Measurements from ENCODE around the gene IL20RB.

The IL20RB gene

GRCh38 chr3:137032465-137033120, 74.8 kb downstream of the IL20RB start:
- DNase-seq (ENCODE audit: low read depth in 3 of 3, low spot score in 1 of 3), result peak; percentile 21 to 75 (median 23)

DNA sequence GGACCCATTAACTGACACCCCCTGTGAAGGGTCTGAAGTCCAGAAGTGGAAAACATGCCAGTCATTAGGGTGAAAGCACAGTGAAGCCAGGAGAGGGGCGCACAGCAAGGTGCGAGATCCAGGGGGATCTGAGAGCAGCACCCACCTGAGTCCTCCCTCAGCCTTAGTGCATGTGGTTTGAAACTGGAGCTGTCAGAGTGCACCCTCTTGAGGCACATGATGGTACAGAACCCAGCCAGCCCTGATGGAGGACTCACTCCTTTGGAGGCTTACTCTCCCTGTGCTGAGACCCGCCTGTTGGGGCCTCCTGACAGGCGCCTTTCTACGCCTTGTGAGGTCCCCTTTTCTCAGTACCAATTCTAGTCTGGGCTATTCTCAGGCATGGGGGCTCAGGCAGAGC, 77.8 kb downstream of the IL20RB start:
- no peak for DNase-seq (ENCODE audit: low read depth in 3 of 3, low spot score in 1 of 3)

- DNase-seq (ENCODE audit: low read depth in 3 of 3, low spot score in 1 of 3), result no peak
Measured at GRCh38 chr3:137039570-137039969, 81.8 kb downstream of the IL20RB start.

GRCh38 chr3:137041251-137041650, 83.5 kb downstream of the IL20RB start:
- DNase-seq (ENCODE audit: low read depth in 3 of 3, low spot score in 1 of 3), result no peak

GRCh38 chr3:137041686-137042085, 83.9 kb downstream of the IL20RB start:
- no peak for DNase-seq (ENCODE audit: low read depth in 3 of 3, low spot score in 1 of 3)

DNA sequence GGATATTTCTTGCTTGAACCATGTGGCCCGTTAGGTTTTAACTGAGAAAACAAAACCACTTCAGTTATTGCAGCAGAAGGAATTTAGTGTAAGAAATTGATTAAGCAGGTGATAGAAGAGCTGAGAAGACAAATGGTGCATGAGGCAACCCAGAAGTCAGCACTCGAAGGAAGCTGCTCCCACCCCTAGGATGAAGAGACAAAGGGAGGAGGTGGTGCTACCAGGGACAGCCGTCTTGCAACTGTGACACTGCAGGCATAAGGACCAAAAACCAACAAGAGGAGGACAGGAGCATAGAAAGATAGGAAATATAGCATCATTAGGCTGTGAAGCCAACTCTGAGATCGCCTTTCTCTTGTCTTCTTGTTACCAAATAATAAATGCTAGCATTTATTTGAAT, 89.0 kb downstream of the IL20RB start:
- no peak for DNase-seq (ENCODE audit: low read depth in 3 of 3, low spot score in 1 of 3)

DNA sequence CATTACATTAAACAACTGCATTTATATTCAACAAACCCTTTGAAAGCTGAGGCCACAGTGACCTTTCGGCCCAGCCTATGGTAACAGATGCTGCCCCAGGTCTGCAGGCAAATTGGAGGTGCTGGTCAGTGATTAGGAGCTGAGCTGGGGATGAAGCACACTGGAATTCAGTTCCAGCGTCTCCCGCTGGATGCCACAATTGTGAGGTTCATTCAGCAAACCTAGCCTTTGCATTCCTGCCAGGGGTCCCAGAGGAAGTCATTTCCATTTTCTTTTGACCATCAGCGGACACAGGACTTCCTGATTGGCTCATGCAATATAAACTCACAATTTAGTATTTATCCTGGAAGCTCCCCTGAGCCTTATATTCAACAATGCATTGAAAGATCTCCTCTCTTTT, 89.5 kb downstream of the IL20RB start:
- no peak for DNase-seq (ENCODE audit: low read depth in 3 of 3, low spot score in 1 of 3)

GRCh38 chr3:137050281-137050680, 92.5 kb downstream of the IL20RB start:
- no peak for DNase-seq (ENCODE audit: low read depth in 3 of 3, low spot score in 1 of 3)

GRCh38 chr3:137052298-137052697, 94.5 kb downstream of the IL20RB start:
- no peak for DNase-seq (ENCODE audit: low read depth in 3 of 3, low spot score in 1 of 3)
